NCI-H526 treated with DMSO at 0.1 percent for 48 hours (cell line): ENCODE results near the gene SEC31A.

Experiments
- DNase-seq: peaks from one replicate; lab custom pipeline; 2025; lab: John Stamatoyannopoulos, UW

Gene SEC31A

DNA sequence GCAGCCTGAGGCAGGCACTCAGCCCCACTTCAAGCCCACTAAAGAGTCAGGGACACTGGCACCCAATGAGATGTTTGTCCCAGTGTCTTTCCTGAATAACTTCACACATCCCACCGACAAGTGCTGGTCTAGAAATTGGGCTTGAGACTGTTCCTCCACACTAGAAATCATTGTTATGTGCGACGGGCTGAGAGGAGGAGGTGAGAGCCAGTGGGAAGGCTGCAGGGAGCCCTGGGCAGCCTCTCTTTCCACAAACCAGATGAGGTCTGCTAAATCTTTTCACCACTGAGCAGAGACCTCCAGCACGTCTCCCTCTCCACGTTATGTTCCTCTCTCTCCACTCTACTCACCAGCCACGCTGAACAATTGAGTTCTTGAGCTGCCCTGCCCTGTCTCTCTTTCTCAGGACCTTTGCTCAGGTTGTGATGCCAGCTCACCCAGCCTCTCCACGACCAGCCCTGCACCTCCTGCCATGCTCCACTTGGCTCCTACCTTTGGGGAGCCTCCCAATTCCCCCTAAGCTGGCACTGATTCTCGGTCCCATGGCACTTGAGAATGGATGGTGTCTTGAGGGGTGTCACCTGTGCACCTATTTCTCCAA is 100.8 kb downstream of the SEC31A start:
- DNase-seq, result no peak

DNA sequence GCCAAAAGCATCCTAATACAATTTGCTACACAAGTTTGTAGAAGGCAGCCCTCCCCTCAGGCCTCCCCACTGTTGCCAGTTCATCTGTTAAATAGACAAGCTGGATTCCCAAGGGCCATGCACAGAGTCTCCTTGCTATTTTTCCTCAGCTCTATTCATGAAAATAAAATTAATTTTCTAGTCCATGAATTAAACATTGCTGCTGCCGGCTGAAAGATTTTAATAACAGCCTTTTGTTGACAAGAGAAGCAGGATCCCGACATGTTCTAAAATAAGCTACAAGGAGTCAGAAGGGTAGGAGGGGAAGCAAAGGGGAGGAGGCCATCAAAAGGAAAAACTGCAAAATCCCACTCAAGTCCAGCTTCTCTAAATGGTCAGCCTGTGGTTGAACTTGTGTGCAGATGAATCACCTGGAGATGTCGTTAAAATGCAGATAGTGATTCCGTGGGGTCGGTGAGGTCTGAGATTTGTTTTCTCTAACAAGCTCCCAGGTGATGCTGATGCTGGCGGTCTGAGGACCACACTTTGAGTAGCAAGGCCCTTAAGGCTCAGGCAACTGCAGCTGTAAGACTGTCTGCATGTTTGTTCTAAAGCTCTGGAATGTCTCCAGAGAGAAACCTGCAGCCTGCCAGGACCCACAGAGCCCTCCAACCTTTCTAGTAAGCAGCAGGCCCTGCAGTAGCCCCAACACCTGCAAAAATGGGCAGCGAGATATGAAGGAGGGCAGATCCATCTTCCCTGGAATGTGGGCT is 101.8 kb downstream of the SEC31A start:
- no peak for DNase-seq

GRCh38 chr4:82787342-82787741 is 103.6 kb downstream of the SEC31A start:
- no peak for DNase-seq

- DNase-seq, result no peak
Measured at GRCh38 chr4:82786828-82787227, 104.1 kb downstream of the SEC31A start.

GRCh38 chr4:82785611-82786400 is 105.1 kb downstream of the SEC31A start:
- DNase-seq, result no peak

DNA sequence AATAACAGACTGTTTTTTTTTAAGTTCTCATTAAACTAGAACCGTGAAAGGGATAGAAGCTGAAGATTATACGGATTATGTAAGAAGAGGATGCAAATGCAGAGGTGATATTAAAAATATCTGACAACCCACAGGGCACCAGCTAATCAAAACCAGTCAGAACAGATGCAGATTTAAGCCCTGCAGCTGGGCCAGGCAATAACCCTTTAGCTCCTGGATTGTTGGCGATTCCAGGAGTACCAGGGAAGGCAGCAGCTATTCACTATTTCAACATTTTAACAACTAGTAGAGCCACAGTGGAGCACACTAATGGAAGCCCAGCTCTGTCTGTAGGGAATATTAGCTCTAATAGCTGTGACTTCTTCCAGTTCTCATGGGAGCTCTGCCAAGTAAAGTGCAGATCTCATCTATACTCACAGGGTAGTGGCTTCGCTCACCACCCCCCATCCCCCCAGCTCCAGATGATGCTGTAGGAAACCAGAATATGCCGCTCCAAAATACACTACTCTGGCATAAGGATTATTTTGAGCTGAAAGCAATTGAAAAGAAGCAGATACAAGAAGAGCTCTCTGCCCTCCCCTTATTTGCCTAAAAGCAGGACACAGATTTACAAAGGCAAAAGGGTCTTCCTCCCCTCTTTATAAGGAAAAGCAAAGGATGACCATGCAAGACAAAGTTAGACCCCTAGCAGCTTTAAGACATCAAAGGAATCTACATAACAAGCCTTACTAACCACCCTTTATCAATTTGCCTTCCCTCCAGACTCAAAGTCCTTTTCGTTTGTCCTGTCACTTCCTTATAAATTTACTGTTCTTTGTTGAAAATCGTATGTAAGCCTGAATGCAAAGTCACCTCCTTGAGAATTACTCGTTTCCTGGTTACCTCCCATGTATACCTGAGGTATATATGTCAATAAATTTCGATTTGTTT is 106.0 kb downstream of the SEC31A start:
- no peak for DNase-seq

DNA sequence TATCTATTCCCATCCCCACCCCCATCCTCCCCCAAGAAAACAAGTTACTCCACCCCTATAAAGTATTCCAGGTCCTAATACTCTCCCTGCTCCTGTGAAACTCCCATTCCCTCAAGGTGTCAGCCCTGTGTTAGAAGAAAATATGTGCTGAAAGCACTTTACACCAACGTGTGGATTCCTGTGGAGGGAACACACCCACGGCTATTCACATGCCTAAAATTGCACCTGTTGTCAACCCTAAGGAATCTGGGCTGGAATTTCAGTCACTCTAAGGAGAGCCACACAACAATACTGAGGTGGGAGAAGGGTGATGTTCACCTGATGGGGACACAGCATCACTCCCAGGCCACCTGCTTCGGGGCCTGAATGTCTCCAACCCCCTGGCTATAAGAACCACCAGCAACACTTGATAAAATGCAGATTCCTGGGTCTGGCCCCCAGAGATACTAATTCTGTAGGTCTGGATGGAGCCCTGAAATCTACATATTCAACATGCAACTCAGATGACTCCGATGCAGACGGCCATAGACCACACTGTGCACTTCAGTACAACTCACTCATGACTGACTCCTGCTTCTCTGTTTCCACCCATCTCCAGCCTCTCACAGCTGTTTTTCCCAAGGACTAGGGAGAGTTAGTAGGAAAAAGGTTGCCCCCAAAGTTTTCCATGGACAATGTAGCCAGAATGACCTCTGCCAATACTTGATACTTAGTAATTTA is 108.2 kb downstream of the SEC31A start:
- DNase-seq, result no peak

DNA sequence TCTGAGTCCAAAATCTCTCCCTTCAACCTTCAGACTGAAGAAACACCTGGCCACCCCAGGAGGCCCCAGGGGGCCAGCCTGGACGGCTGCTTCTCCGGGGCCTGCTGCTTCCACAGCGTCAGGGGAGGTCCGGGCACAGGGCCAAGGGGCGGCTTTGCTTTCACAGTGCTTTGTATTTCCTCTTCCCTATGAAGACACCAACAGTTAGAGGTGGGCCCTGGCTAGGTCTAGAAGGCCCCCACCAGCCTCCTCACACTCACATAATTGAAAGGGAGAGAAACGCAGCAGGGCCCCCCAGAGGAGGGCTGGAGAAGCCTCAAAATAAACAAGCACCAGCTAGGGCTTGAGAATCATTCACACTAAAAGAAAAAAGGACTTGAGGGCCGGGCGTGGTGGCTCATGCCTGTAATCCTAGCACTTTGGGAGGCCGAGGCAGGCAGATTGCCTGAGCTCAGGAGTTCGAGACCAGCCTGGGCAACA is 110.2 kb downstream of the SEC31A start:
- no peak for DNase-seq

- DNase-seq, result no peak
Measured at GRCh38 chr4:82780170-82780751, 110.7 kb downstream of the SEC31A start.

DNA sequence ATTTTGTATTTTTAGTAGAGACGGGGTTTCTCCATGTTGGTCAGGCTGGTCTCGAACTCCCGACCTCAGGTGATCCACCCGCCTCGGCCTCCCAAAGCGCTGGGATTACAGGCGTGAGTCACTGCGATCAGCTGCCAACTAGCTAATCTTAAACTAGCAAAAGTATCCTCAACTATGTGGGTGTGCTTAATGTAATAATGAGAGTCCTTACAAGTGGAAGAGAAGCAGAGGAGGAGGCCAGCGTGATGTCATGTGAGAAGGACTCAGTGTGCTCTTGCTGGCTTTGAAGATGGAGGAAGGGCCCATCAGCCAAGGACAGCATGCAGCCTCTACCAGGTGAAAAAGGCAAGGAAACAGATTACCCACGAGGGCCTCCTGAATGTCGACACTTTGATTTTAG is 111.9 kb downstream of the SEC31A start:
- DNase-seq, result no peak

DNA sequence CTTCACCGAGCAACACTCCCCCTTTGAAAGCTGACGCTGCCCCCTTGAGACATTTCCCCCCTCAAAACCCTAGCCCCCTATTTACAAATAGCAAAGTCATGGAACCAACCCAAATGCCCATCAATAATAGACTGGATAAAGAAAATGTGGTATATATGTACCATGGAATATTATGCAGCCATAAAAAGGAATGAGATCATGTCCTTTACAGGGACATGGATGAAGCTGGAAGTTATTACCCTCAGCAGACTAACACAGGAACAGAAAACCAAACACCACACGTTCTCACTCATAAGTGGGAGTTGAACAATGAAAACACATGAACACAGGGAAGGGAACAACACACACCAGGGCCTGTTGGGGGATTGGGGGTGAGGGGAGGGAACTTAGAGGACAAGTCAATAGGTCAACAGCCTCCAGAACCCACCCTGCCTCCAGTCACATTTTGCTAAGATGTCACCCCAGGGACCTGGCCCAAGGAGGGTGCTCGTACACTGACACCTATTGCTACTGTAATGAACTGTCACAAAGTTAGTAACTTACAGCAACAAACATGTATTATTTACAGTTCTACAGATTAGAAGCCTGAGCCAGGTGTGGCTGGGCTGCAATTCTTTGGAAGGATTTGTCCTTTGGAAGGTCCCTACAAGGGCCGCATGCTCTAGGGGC is 113.0 kb downstream of the SEC31A start:
- no peak for DNase-seq

GRCh38 chr4:82776925-82777542 is 113.9 kb downstream of the SEC31A start:
- no peak for DNase-seq

DNA sequence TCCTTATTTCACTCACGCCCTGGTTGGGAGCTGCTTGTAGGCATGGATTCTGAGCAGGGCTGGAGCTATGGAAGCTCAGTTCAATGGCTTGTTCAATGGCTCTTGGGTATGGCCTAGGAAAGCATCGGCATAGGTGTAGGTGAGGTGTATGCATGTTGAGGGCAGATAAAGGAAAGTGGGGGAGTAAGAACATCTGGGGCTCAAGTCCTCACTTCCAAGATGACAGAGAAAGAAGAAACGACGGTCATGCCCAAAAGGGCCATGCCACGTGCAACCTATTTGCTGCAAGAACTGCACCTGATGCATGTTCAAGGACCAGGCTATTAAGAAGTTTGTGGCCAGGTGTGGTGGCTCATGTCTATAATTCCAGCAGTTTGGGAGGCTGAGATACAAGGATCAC is 115.7 kb downstream of the SEC31A start:
- no peak for DNase-seq

DNA sequence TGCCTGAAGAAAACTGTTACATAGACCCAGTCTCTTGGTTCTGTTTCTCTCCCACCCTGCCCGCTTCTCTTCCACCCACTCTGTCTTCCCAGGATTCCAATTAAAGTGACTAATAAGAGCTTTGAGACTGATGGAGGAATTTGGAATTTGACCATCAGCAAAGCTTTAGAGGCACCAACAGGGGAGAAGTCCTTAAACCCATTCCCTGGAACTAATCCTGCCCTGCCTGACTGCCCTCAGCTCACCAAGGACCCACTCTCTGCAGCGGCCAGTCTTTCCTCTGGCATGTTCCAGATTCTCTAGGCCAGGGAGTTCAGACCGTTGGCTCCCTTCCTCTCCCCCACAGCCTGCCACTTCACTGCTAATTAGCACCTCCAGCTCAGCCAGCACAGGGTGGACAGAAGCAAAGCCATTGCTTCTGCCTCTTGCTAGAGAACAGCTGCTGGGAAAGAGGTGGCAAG is 116.2 kb downstream of the SEC31A start:
- DNase-seq, result no peak

DNA sequence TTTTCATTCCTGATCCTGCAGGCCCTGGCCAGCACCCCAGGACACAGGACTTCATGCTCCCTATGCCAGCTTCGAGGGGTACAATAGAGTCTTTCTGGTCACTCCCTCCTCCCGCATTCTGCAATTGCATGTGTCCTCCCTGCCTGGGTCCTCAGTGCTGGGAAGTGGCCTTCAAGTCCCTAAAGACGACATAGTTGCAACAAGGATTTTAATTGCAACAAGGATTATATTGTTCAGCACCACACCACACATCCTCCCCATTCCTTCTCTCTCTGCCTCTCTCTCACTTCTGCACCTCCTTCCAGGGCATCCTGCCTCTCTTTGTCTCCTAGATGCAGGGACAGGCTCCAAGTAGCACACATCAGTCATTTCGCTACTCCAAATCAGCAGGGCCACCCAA is 117.9 kb downstream of the SEC31A start:
- no peak for DNase-seq

GRCh38 chr4:82770607-82771006 is 120.3 kb downstream of the SEC31A start:
- no peak for DNase-seq
